Left ventricle myocardium inferior (tissue), 1 donor: ENCODE results near the gene SMAP2. TPM values are rescaled to one million over a fixed set of nuclear protein-coding genes. Genes with fewer than 3 reads are reported as not detected.

Source experiments
- DNase-seq: peaks from one replicate; pipeline ENCODE4 v3.0.0-alpha.2; 2020
- H3K27ac ChIP-seq: fragments of 200-600 bp; replicated peaks from 2 replicates; pipeline ENCODE4 v1.8.0; 2021
- H3K27me3 ChIP-seq: fragments of 200-600 bp; 2 replicates; pipeline ENCODE4 v1.8.0; 2021; ENCODE audit warnings: low read depth
- H3K36me3 ChIP-seq: fragments of 200-600 bp; 2 replicates; pipeline ENCODE4 v1.8.0; 2021
- H3K4me1 ChIP-seq: fragments of 200-600 bp; 2 replicates; pipeline ENCODE4 v1.8.0; 2021
- H3K4me3 ChIP-seq: fragments of 200-600 bp; 2 replicates; pipeline ENCODE4 v1.8.0; 2021; ENCODE audit warnings: mild to moderate bottlenecking, moderate library complexity
- H3K9me3 ChIP-seq: fragments of 200-600 bp; replicated peaks from 2 replicates; pipeline ENCODE4 v1.8.0; 2021
- CTCF ChIP-seq: fragments of 200-600 bp; IDR thresholded peaks from 2 replicates; pipeline ENCODE4 v1.8.0; 2021; ENCODE audit warnings: antibody characterized with exemption, mild to moderate bottlenecking, borderline replicate concordance
- intact Hi-C: fragments of 100-400 bp; cut with micrococcal nuclease; formaldehyde crosslinking; loops from one replicate; pipeline ENCODE4 v1.11.0; 2022
- total RNA-seq: library from RNA; stranded (reverse); fragmentation: NEBNext Ultra II Directional; extraction: Animal tissue kit (Norgen Biotek cat#: 25700); gene quantifications from one replicate; pipeline ENCODE4 v1.2.1, GENCODE V29; 2021
- donor health status: DM: no; HTN: yes; CAD: no; lungs with severe emphysema.

The SMAP2 gene
- total RNA-seq, 1 donor from 2014 or later = 15.0 TPM

GRCh38 chr1:40454873-40455272, 81.3 kb downstream of the SMAP2 start:
- Histone ChIP-seq H3K36me3 (peaks cover 57% of the 10 kb centered on the region), H3K27ac (no peak overlapping the region), H3K4me3 (no peak overlapping the region), H3K27me3 (no peaks in the 10 kb centered on the region), H3K9me3 (peaks cover 78% of the 10 kb centered on the region), H3K4me1 (peaks cover 12% of the 10 kb centered on the region)
- intact Hi-C loops = no loop called here
- DNase-seq = no peak
- no peak for TF ChIP-seq CTCF

- Histone ChIP-seq H3K4me3 (no peak overlapping the region), H3K9me3 (peaks cover 100% of the 10 kb centered on the region), H3K27ac (no peak overlapping the region), H3K27me3 (no peaks in the 10 kb centered on the region), H3K4me1 (no peaks in the 10 kb centered on the region), H3K36me3 (peaks cover 82% of the 10 kb centered on the region)
- intact Hi-C loops = no loop called here
- no peak for DNase-seq
- TF ChIP-seq CTCF = no peak
Observed at GRCh38 chr1:40462956-40463590, 89.5 kb downstream of the SMAP2 start.

- no peak overlapping the region for H3K27ac ChIP-seq
- H3K4me1 ChIP-seq = no peaks in the 10 kb centered on the region
- H3K4me3 ChIP-seq = no peak overlapping the region
- peaks cover 94% of the 10 kb centered on the region for H3K9me3 ChIP-seq
- intact Hi-C loops = no loop called here
- TF ChIP-seq CTCF = no peak
- no peak for DNase-seq
- H3K36me3 ChIP-seq = peaks cover 21% of the 10 kb centered on the region
- no peaks in the 10 kb centered on the region for H3K27me3 ChIP-seq
Observed at GRCh38 chr1:40469327-40469726, 95.8 kb downstream of the SMAP2 start.

Other genes starting within 250 kb of the SMAP2 start
- 13.2 TPM for gene RLF, start 212.3 kb upstream of the SMAP2 start, total RNA-seq
- gene TMCO2, start 125.8 kb upstream of the SMAP2 start, total RNA-seq = not detected
- 33.8 TPM for gene ZMPSTE24, start 115.5 kb upstream of the SMAP2 start, total RNA-seq
- gene COL9A2, start 56.4 kb upstream of the SMAP2 start, total RNA-seq = 0.27 TPM
- 1.1 TPM for gene ZFP69B, start 76.7 kb downstream of the SMAP2 start, total RNA-seq
- 1.9 TPM for gene ZFP69, start 103.6 kb downstream of the SMAP2 start, total RNA-seq
- 3.6 TPM for gene EXO5, start 135.0 kb downstream of the SMAP2 start, total RNA-seq
- gene ZNF684, start 157.9 kb downstream of the SMAP2 start, total RNA-seq = 7.8 TPM